H9 (cell line): Measurements from ENCODE around the gene TSPAN2. TPM values are rescaled to one million over a fixed set of nuclear protein-coding genes. Genes with fewer than 3 reads are reported as not detected.

Experiments
- DNase-seq: peaks from one replicate; pipeline ENCODE4 v3.0.0-alpha.2; 2017
- H2AFZ ChIP-seq: one replicate; pipeline ENCODE4 v1.6.1; 2013; ENCODE audit warnings: mild to moderate bottlenecking, low read length, control low read depth, moderate library complexity
- H2AK5ac ChIP-seq: 2 replicates; pipeline ENCODE4 v1.6.1; 2013; ENCODE audit warnings: low read length, control low read depth, mixed read lengths; ENCODE audit not compliant: insufficient read length
- H2BK120ac ChIP-seq: one replicate; pipeline ENCODE4 v1.6.1; 2013; ENCODE audit warnings: low read depth, mild to moderate bottlenecking, low read length, control low read depth, inconsistent platforms; ENCODE audit not compliant: poor library complexity, severe bottlenecking
- H2BK12ac ChIP-seq: 2 replicates; pipeline ENCODE4 v1.6.1; 2013; ENCODE audit warnings: low read length, control low read depth, mixed read lengths, low read depth; ENCODE audit not compliant: insufficient read length
- H2BK15ac ChIP-seq: 2 replicates; pipeline ENCODE4 v1.6.1; 2013; ENCODE audit warnings: low read depth, low read length, control low read depth
- H2BK20ac ChIP-seq: one replicate; pipeline ENCODE4 v1.6.1; 2013; ENCODE audit warnings: low read depth, mild to moderate bottlenecking, low read length, control low read depth, inconsistent platforms; ENCODE audit not compliant: poor library complexity, severe bottlenecking
- H2BK5ac ChIP-seq: 2 replicates; pipeline ENCODE4 v1.6.1; 2013; ENCODE audit warnings: low read length, control low read depth, mixed read lengths; ENCODE audit not compliant: insufficient read length
- H3K14ac ChIP-seq: 2 replicates; pipeline ENCODE4 v1.6.1; 2013; ENCODE audit warnings: low read length, control low read depth; ENCODE audit not compliant: insufficient read depth
- H3K18ac ChIP-seq: 2 replicates; pipeline ENCODE4 v1.6.1; 2013; ENCODE audit warnings: low read depth, mild to moderate bottlenecking, mixed read lengths, low read length, control low read depth; ENCODE audit not compliant: insufficient read length
- H3K23ac ChIP-seq: 2 replicates; pipeline ENCODE4 v1.6.1; 2013; ENCODE audit warnings: low read length, control low read depth, mixed read lengths, low read depth; ENCODE audit not compliant: insufficient read length
- H3K23me2 ChIP-seq: 2 replicates; pipeline ENCODE4 v1.6.1; 2013; ENCODE audit warnings: low read depth, mild to moderate bottlenecking, mixed read lengths, low read length, control low read depth; ENCODE audit not compliant: insufficient read length, poor library complexity, severe bottlenecking
- H3K27ac ChIP-seq: 2 replicates; pipeline ENCODE4 v1.5.1; 2013; ENCODE audit warnings: low read length, control low read depth, mixed read lengths, low read depth; ENCODE audit not compliant: insufficient read length
- H3K27me3 ChIP-seq: 2 replicates; pipeline ENCODE4 v1.6.1; 2013; ENCODE audit warnings: low read length, control low read depth, inconsistent platforms; ENCODE audit not compliant: insufficient read depth
- H3K4ac ChIP-seq: 2 replicates; pipeline ENCODE4 v1.6.1; 2013; ENCODE audit warnings: low read depth, mild to moderate bottlenecking, control low read depth, inconsistent platforms, low read length, moderate library complexity
- H3K4me1 ChIP-seq: 2 replicates; pipeline ENCODE4 v1.6.1; 2013; ENCODE audit warnings: low read length, control low read depth, inconsistent platforms; ENCODE audit not compliant: insufficient read depth
- H3K4me2 ChIP-seq: 2 replicates; pipeline ENCODE4 v1.6.1; 2013; ENCODE audit warnings: low read length, control low read depth, mixed read lengths; ENCODE audit not compliant: insufficient read length, insufficient read depth
- H3K56ac ChIP-seq: 2 replicates; pipeline ENCODE4 v1.6.1; 2013; ENCODE audit warnings: low read depth, mild to moderate bottlenecking, mixed read lengths, low read length, control low read depth; ENCODE audit not compliant: insufficient read length
- H3K79me1 ChIP-seq: 2 replicates; pipeline ENCODE4 v1.6.1; 2013; ENCODE audit warnings: low read depth, mild to moderate bottlenecking, moderate library complexity, low read length, control low read depth, inconsistent platforms; ENCODE audit not compliant: insufficient read depth, poor library complexity, severe bottlenecking
- H3K79me2 ChIP-seq: 2 replicates; pipeline ENCODE4 v1.6.1; 2013; ENCODE audit warnings: low read length, control low read depth, inconsistent platforms; ENCODE audit not compliant: insufficient read depth
- H3K9ac ChIP-seq: 2 replicates; pipeline ENCODE4 v1.6.1; 2013; ENCODE audit warnings: low read length, control low read depth, mixed read lengths; ENCODE audit not compliant: insufficient read length; ENCODE audit errors: extremely low read depth
- H3K9me3 ChIP-seq: one replicate; pipeline ENCODE4 v1.6.1; 2013; ENCODE audit warnings: low read depth, low read length, inconsistent platforms; ENCODE audit not compliant: control insufficient read depth
- H3T11ph ChIP-seq: one replicate; pipeline ENCODE4 v1.6.1; 2013; ENCODE audit warnings: mild to moderate bottlenecking, low read length, control low read depth, inconsistent platforms
- H4K20me1 ChIP-seq: one replicate; pipeline ENCODE4 v1.6.1; 2013; ENCODE audit not compliant: control insufficient read depth, insufficient read length, insufficient read depth
- H4K5ac ChIP-seq: 2 replicates; pipeline ENCODE4 v1.6.1; 2013; ENCODE audit warnings: low read depth, mild to moderate bottlenecking, mixed read lengths, low read length, control low read depth; ENCODE audit not compliant: insufficient read length
- H4K8ac ChIP-seq: replicated peaks from 2 replicates; pipeline ENCODE4 v1.6.1; 2013; ENCODE audit warnings: low read length, control low read depth, mixed read lengths, low read depth; ENCODE audit not compliant: insufficient read length
- H4K91ac ChIP-seq: 2 replicates; pipeline ENCODE4 v1.6.1; 2013; ENCODE audit warnings: low read depth, mild to moderate bottlenecking, moderate library complexity, mixed read lengths, low read length, control low read depth; ENCODE audit not compliant: insufficient read length
- H3K27ac Mint-ChIP-seq, 3 experiments: 2 replicates in 2 of 3; 3 replicates in 1 of 3; pipeline ENCODE4 v1.8.0; 2020 to 2021; ENCODE audit warnings: mixed read lengths in 3 of 3, mild to moderate bottlenecking in 1 of 3, moderate library complexity in 1 of 3
- H3K27me3 Mint-ChIP-seq: 2 replicates; pipeline ENCODE4 v1.8.0; 2021; ENCODE audit warnings: low read depth, mild to moderate bottlenecking, moderate library complexity, mixed read lengths
- H3K36me3 Mint-ChIP-seq, 3 experiments: 2 replicates in 2 of 3; 3 replicates in 1 of 3; pipeline ENCODE4 v1.8.0; 2020 to 2021; ENCODE audit warnings: low read depth in 3 of 3, mixed read lengths in 3 of 3; ENCODE audit not compliant: insufficient read depth in 1 of 3
- H3K4me1 Mint-ChIP-seq, 2 experiments: 2 replicates each; pipeline ENCODE4 v1.8.0; 2020; ENCODE audit warnings: mixed read lengths in 2 of 2
- H3K4me3 Mint-ChIP-seq, 2 experiments: 2 replicates in 1 of 2; 3 replicates in 1 of 2; pipeline ENCODE4 v1.8.0; 2020 to 2021; ENCODE audit warnings: mild to moderate bottlenecking in 2 of 2, mixed read lengths in 2 of 2, moderate library complexity in 1 of 2
- H3K9me3 Mint-ChIP-seq, 2 experiments: 2 replicates in 1 of 2; 3 replicates in 1 of 2; pipeline ENCODE4 v1.8.0; 2020; ENCODE audit warnings: mild to moderate bottlenecking in 2 of 2, mixed read lengths in 2 of 2, moderate library complexity in 1 of 2
- WGBS: extraction: QIAGEN DNeasy Blood & Tissue Kit; methylation state at CpG from one replicate; pipeline ENCODE4 v1.1.7; 2013; ENCODE audit warnings: missing lambda C conversion rate, low lambda C conversion rate, mixed read lengths; ENCODE audit not compliant: insufficient read length; ENCODE audit errors: extremely low coverage; 5-methylcytosine and 5-hydroxymethylcytosine counted together
- total RNA-seq: library from RNA; stranded (reverse); gene quantifications from 2 replicates; pipeline ENCODE4 v1.2.1, GENCODE V29; 2021
- TF ChIP-seq, protein P1 (sequence below): fragments of 200-600 bp; sonication (generic); conservative IDR thresholded peaks from 3 replicates; pipeline ENCODE4 v1.8.0; 2021; ENCODE audit warnings: antibody characterized with exemption, mild to moderate bottlenecking

TSPAN2 gene
- total RNA-seq, 1 experiment from 2014 or later = 10.8 TPM

DNA sequence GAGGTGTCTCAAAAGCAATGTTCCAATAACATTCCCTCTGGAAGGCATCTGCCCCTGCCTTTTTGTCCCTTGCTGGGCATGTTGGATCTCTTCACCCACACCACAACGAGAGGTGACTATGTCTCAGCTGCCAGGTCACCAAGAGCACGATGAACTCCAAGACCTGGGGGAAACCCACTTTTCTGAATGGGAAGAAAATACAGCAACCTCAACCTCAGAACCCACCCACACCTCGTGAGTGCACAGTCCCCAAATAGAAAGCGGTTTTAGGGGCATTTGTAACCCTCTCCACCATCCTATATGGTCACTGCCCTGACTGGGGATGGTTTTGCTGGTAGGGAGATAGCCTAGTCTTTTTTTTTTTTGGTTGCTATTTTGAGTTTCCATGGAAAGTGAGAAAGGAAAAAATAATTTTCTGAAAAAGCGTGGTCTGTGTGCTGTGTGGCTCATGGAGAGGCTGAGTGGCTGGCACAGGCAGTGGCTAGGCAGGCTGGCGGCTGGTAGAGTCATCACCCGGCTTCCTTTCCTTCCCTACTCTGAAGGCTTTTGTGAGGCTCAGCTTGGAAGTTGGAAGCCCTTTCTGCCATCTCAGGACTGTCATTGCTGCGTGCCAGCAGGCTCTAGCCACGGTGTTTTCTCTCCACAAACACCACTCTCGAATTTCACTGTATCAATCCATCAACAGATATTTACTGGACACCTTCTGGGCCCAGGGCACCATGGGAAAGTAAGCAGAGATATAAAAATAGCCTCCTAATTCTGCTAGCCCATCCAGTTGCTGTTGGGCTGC, 15.8 kb downstream of the TSPAN2 start:
- H3K27me3 ChIP-seq = no peaks in the 10 kb centered on the region
- H3K9ac ChIP-seq = no peak overlapping the region
- no peak overlapping the region for H3K4me2 ChIP-seq
- no peaks in the 10 kb centered on the region for H3K4me1 ChIP-seq
- H3K14ac ChIP-seq = no peak overlapping the region
- no peak overlapping the region for H2BK20ac ChIP-seq
- H2BK15ac ChIP-seq = no peak overlapping the region
- no peak overlapping the region for H3T11ph ChIP-seq
- TF ChIP-seq, protein P1, sequence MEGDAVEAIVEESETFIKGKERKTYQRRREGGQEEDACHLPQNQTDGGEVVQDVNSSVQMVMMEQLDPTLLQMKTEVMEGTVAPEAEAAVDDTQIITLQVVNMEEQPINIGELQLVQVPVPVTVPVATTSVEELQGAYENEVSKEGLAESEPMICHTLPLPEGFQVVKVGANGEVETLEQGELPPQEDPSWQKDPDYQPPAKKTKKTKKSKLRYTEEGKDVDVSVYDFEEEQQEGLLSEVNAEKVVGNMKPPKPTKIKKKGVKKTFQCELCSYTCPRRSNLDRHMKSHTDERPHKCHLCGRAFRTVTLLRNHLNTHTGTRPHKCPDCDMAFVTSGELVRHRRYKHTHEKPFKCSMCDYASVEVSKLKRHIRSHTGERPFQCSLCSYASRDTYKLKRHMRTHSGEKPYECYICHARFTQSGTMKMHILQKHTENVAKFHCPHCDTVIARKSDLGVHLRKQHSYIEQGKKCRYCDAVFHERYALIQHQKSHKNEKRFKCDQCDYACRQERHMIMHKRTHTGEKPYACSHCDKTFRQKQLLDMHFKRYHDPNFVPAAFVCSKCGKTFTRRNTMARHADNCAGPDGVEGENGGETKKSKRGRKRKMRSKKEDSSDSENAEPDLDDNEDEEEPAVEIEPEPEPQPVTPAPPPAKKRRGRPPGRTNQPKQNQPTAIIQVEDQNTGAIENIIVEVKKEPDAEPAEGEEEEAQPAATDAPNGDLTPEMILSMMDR = no peak
- H3K18ac ChIP-seq = no peak overlapping the region
- H3K4ac ChIP-seq = no peak overlapping the region
- Mint-ChIP-seq H3K27me3 (no peaks in the 10 kb centered on the region), H3K4me3 (no peak overlapping the region), H3K9me3 (no peaks in the 10 kb centered on the region), H3K4me1 (peaks cover 12 to 15% of the 10 kb centered on the region in 2 experiments), H3K36me3 (no peaks in the 10 kb centered on the region), H3K27ac (no peak overlapping the region)
- H4K91ac ChIP-seq = no peak overlapping the region
- no peak overlapping the region for H4K8ac ChIP-seq
- H4K5ac ChIP-seq = no peak overlapping the region
- no peaks in the 10 kb centered on the region for H3K9me3 ChIP-seq
- WGBS = no CpG with 5 or more reads among the region's 10 CpGs
- no peak overlapping the region for H3K23ac ChIP-seq
- no peaks in the 10 kb centered on the region for H4K20me1 ChIP-seq
- H2BK120ac ChIP-seq = no peak overlapping the region
- H3K23me2 ChIP-seq = no peaks in the 10 kb centered on the region
- no peaks in the 10 kb centered on the region for H3K79me2 ChIP-seq
- no peak overlapping the region for H2BK12ac ChIP-seq
- no peak for DNase-seq
- H3K27ac ChIP-seq = no peak overlapping the region
- H2AK5ac ChIP-seq = no peak overlapping the region
- no peaks in the 10 kb centered on the region for H3K79me1 ChIP-seq
- H2BK5ac ChIP-seq = no peak overlapping the region
- no peak overlapping the region for H3K56ac ChIP-seq
- no peak overlapping the region for H2AFZ ChIP-seq
